Activated naive CD8-positive, alpha-beta T cell treated with anti-CD3 and anti-CD28 coated beads for 36 hours (primary cell): ENCODE data around the gene ITIH2. TPM values are rescaled to one million over a fixed set of nuclear protein-coding genes. Genes with fewer than 3 reads are reported as not detected.
"Not testable (repeated sequence)": the region's sequence is repeated elsewhere in the genome, so short reads cannot be mapped to it uniquely, and the experiment has no call there.

Experiments
- DNase-seq: peaks from one replicate; pipeline ENCODE4 v3.0.0; 2021
- H3K27ac Mint-ChIP-seq: one replicate; pipeline ENCODE4 v1.8.0; 2022; ENCODE audit warnings: mild to moderate bottlenecking, moderate library complexity, mixed read lengths
- H3K27me3 Mint-ChIP-seq: one replicate; pipeline ENCODE4 v1.8.0; 2022; ENCODE audit warnings: mild to moderate bottlenecking, mixed read lengths
- H3K36me3 Mint-ChIP-seq: one replicate; pipeline ENCODE4 v1.8.0; 2021; ENCODE audit warnings: mild to moderate bottlenecking, mixed read lengths
- H3K4me1 Mint-ChIP-seq: one replicate; pipeline ENCODE4 v1.8.0; 2021; ENCODE audit warnings: mixed read lengths
- H3K4me3 Mint-ChIP-seq: one replicate; pipeline ENCODE4 v1.8.0; 2022; ENCODE audit warnings: mild to moderate bottlenecking, moderate library complexity, mixed read lengths
- H3K9me3 Mint-ChIP-seq: one replicate; pipeline ENCODE4 v1.8.0; 2022; ENCODE audit warnings: mixed read lengths
- total RNA-seq, 2 experiments: library from RNA; stranded (reverse); gene quantifications; one replicate each; pipeline ENCODE4 v1.2.3, GENCODE V29; 2021

Gene ITIH2
- total RNA-seq, 2 experiments from 2014 or later = not detected

GRCh38 chr10:7686351-7687171 lies 16.6 kb upstream of the ITIH2 start:
- H3K9me3 Mint-ChIP-seq = peaks cover 22% of the 10 kb centered on the region
- no peak for DNase-seq
- no peaks in the 10 kb centered on the region for H3K27me3 Mint-ChIP-seq
- no peak overlapping the region for H3K4me3 Mint-ChIP-seq
- H3K27ac Mint-ChIP-seq = no peak overlapping the region
- H3K4me1 Mint-ChIP-seq = peaks cover 5% of the 10 kb centered on the region
- H3K36me3 Mint-ChIP-seq = peaks cover 2% of the 10 kb centered on the region

- Mint-ChIP-seq H3K27me3 (no peaks in the 10 kb centered on the region), H3K9me3 (peaks cover 24% of the 10 kb centered on the region), H3K36me3 (peaks cover 2% of the 10 kb centered on the region), H3K27ac (no peak overlapping the region), H3K4me1 (peaks cover 5% of the 10 kb centered on the region), H3K4me3 (no peak overlapping the region)
- peak; percentile 78 for DNase-seq
Measured at GRCh38 chr10:7687228-7687907, 15.7 kb upstream of the ITIH2 start.

- no peak overlapping the region for H3K27ac Mint-ChIP-seq
- H3K4me1 Mint-ChIP-seq = peaks cover 5% of the 10 kb centered on the region
- peaks cover 6% of the 10 kb centered on the region for H3K36me3 Mint-ChIP-seq
- H3K4me3 Mint-ChIP-seq = no peak overlapping the region
- no peaks in the 10 kb centered on the region for H3K27me3 Mint-ChIP-seq
- peaks cover 28% of the 10 kb centered on the region for H3K9me3 Mint-ChIP-seq
- DNase-seq = no peak
Measured at GRCh38 chr10:7689591-7689990, 13.5 kb upstream of the ITIH2 start.

GRCh38 chr10:7690885-7691597 lies 12.1 kb upstream of the ITIH2 start:
- H3K27ac Mint-ChIP-seq = not testable (repeated sequence)

GRCh38 chr10:7692368-7692767 lies 10.7 kb upstream of the ITIH2 start:
- H3K27me3 Mint-ChIP-seq, DNase-seq, H3K27ac Mint-ChIP-seq, H3K36me3 Mint-ChIP-seq, H3K4me3 Mint-ChIP-seq, H3K4me1 Mint-ChIP-seq: not testable (repeated sequence)
- H3K9me3 Mint-ChIP-seq = peaks cover 28% of the 10 kb centered on the region

More at GRCh38 chr10:7690885-7691597, 12.1 kb upstream of the ITIH2 start:
- peaks cover 28% of the 10 kb centered on the region for H3K9me3 Mint-ChIP-seq
- DNase-seq = peak; percentile 7
- H3K4me1 Mint-ChIP-seq, H3K4me3 Mint-ChIP-seq, H3K36me3 Mint-ChIP-seq, H3K27me3 Mint-ChIP-seq: not testable (repeated sequence)

GRCh38 chr10:7693194-7693593 lies 9.9 kb upstream of the ITIH2 start:
- not testable (repeated sequence) for H3K4me1 Mint-ChIP-seq, H3K36me3 Mint-ChIP-seq, DNase-seq, H3K27me3 Mint-ChIP-seq, H3K4me3 Mint-ChIP-seq, H3K27ac Mint-ChIP-seq
- peaks cover 28% of the 10 kb centered on the region for H3K9me3 Mint-ChIP-seq

- no peak overlapping the region for H3K27ac Mint-ChIP-seq
- peaks cover 8% of the 10 kb centered on the region for H3K27me3 Mint-ChIP-seq
- no peak for DNase-seq
- no peaks in the 10 kb centered on the region for H3K4me1 Mint-ChIP-seq
- H3K36me3 Mint-ChIP-seq = peaks cover 3% of the 10 kb centered on the region
- H3K9me3 Mint-ChIP-seq = peaks cover 13% of the 10 kb centered on the region
- H3K4me3 Mint-ChIP-seq = no peak overlapping the region
Measured at GRCh38 chr10:7696545-7696944, 6.6 kb upstream of the ITIH2 start.

GRCh38 chr10:7697426-7697825 lies 5.7 kb upstream of the ITIH2 start:
- H3K27me3 Mint-ChIP-seq = peaks cover 10% of the 10 kb centered on the region
- DNase-seq = no peak
- H3K36me3 Mint-ChIP-seq = peaks cover 3% of the 10 kb centered on the region
- H3K9me3 Mint-ChIP-seq = peaks cover 10% of the 10 kb centered on the region
- no peak overlapping the region for H3K4me3 Mint-ChIP-seq
- no peaks in the 10 kb centered on the region for H3K4me1 Mint-ChIP-seq
- no peak overlapping the region for H3K27ac Mint-ChIP-seq

GRCh38 chr10:7700577-7701125 lies 2.5 kb upstream of the ITIH2 start:
- H3K4me1 Mint-ChIP-seq = no peaks in the 10 kb centered on the region
- H3K4me3 Mint-ChIP-seq = no peak overlapping the region
- H3K36me3 Mint-ChIP-seq = no peaks in the 10 kb centered on the region
- H3K27me3 Mint-ChIP-seq = peaks cover 28% of the 10 kb centered on the region
- H3K9me3 Mint-ChIP-seq = no peaks in the 10 kb centered on the region
- no peak overlapping the region for H3K27ac Mint-ChIP-seq
- DNase-seq = no peak

- H3K4me3 Mint-ChIP-seq = no peak overlapping the region
- peaks cover 34% of the 10 kb centered on the region for H3K27me3 Mint-ChIP-seq
- H3K4me1 Mint-ChIP-seq = no peaks in the 10 kb centered on the region
- H3K27ac Mint-ChIP-seq = no peak overlapping the region
- no peaks in the 10 kb centered on the region for H3K36me3 Mint-ChIP-seq
- no peak for DNase-seq
- no peaks in the 10 kb centered on the region for H3K9me3 Mint-ChIP-seq
Measured at GRCh38 chr10:7701158-7701742, 1.9 kb upstream of the ITIH2 start.

GRCh38 chr10:7702288-7702812 lies 766 bp upstream of the ITIH2 start:
- peaks cover 38% of the 10 kb centered on the region for H3K27me3 Mint-ChIP-seq
- H3K27ac Mint-ChIP-seq = no peak overlapping the region
- no peaks in the 10 kb centered on the region for H3K4me1 Mint-ChIP-seq
- DNase-seq = no peak
- H3K36me3 Mint-ChIP-seq = no peaks in the 10 kb centered on the region
- no peak overlapping the region for H3K4me3 Mint-ChIP-seq
- no peaks in the 10 kb centered on the region for H3K9me3 Mint-ChIP-seq

GRCh38 chr10:7704071-7705016 lies 1.2 kb downstream of the ITIH2 start:
- no peak overlapping the region for H3K4me3 Mint-ChIP-seq
- no peaks in the 10 kb centered on the region for H3K36me3 Mint-ChIP-seq
- no peak for DNase-seq
- H3K27ac Mint-ChIP-seq = no peak overlapping the region
- H3K9me3 Mint-ChIP-seq = no peaks in the 10 kb centered on the region
- H3K4me1 Mint-ChIP-seq = no peaks in the 10 kb centered on the region
- H3K27me3 Mint-ChIP-seq = peaks cover 39% of the 10 kb centered on the region

GRCh38 chr10:7705341-7705740 lies 2.2 kb downstream of the ITIH2 start:
- Mint-ChIP-seq H3K9me3 (no peaks in the 10 kb centered on the region), H3K27ac (no peak overlapping the region), H3K36me3 (no peaks in the 10 kb centered on the region), H3K4me1 (no peaks in the 10 kb centered on the region), H3K27me3 (peaks cover 35% of the 10 kb centered on the region), H3K4me3 (no peak overlapping the region)
- DNase-seq = no peak
